ENCODE results near the gene TAF15.
A peak's percentile ranks its signal among the peaks of the same experiment; 100 is the strongest.

The TAF15 gene

GRCh38 chr17:35775583-35775982 lies 33.7 kb upstream of the TAF15 start:
- Histone ChIP-seq H3K4me1 (peaks cover 0 to 53% (median 28%) of the 10 kb centered on the region in 4 donors), H3K36me3 (no peaks in the 10 kb centered on the region), H3K9me3 (no peaks in the 10 kb centered on the region), H3K27me3 (no peaks in the 10 kb centered on the region), H3K4me3 (peak overlapping the region; percentile 34 to 45), H3K27ac (peak overlapping the region; percentile 84 to 89)
- DNase-seq: no peak
- TF ChIP-seq CTCF (IDR thresholded peaks at IDR 0.05): no peak
- intact Hi-C loops (cut with DNase I; ENCODE audit: low total_unique reads): no loop called here

- H3K27ac ChIP-seq: peak overlapping the region; percentile 21 to 40
- DNase-seq: no peak
- no peak overlapping the region for H3K4me3 ChIP-seq
Observed at GRCh38 chr17:35778641-35779196, 30.6 kb upstream of the TAF15 start.

GRCh38 chr17:35780950-35781349 lies 28.3 kb upstream of the TAF15 start:
- TF ChIP-seq CTCF (IDR thresholded peaks at IDR 0.05): no peak
- DNase-seq: no peak
- intact Hi-C loops (cut with DNase I; ENCODE audit: low total_unique reads): no loop called here
- Histone ChIP-seq H3K4me1 (peaks cover 0 to 54% (median 24%) of the 10 kb centered on the region in 4 donors), H3K27me3 (no peaks in the 10 kb centered on the region), H3K9me3 (no peaks in the 10 kb centered on the region), H3K4me3 (no peak overlapping the region), H3K27ac (peak overlapping the region in 1 of 2 donors; percentile 20), H3K36me3 (no peaks in the 10 kb centered on the region)

More at GRCh38 chr17:35778641-35779196, 30.6 kb upstream of the TAF15 start:
- H3K4me1 ChIP-seq: peaks cover 0 to 58% (median 29%) of the 10 kb centered on the region in 4 donors
- no peak for TF ChIP-seq CTCF (IDR thresholded peaks at IDR 0.05)
- intact Hi-C loops (cut with DNase I; ENCODE audit: low total_unique reads): no loop called here
- no peaks in the 10 kb centered on the region for H3K9me3 ChIP-seq
- no peaks in the 10 kb centered on the region for H3K27me3 ChIP-seq
- H3K36me3 ChIP-seq: no peaks in the 10 kb centered on the region

GRCh38 chr17:35784895-35785294 lies 24.4 kb upstream of the TAF15 start:
- no peak for DNase-seq
- Histone ChIP-seq H3K4me1 (peaks cover 0 to 59% (median 40%) of the 10 kb centered on the region in 4 donors), H3K27ac (peak overlapping the region; percentile 75 to 77), H3K4me3 (no peak overlapping the region), H3K27me3 (no peaks in the 10 kb centered on the region), H3K9me3 (no peaks in the 10 kb centered on the region), H3K36me3 (no peaks in the 10 kb centered on the region)
- intact Hi-C loops (cut with DNase I; ENCODE audit: low total_unique reads): no loop called here
- TF ChIP-seq CTCF (IDR thresholded peaks at IDR 0.05): no peak

- Histone ChIP-seq H3K27me3 (no peaks in the 10 kb centered on the region), H3K27ac (peak overlapping the region; percentile 58 to 71), H3K36me3 (no peaks in the 10 kb centered on the region), H3K4me1 (peaks cover 0 to 61% (median 40%) of the 10 kb centered on the region in 4 donors), H3K9me3 (no peaks in the 10 kb centered on the region), H3K4me3 (no peak overlapping the region)
- DNase-seq: peak in 1 of 2 donors; percentile 38
- no peak for TF ChIP-seq CTCF (IDR thresholded peaks at IDR 0.05)
- intact Hi-C loops (cut with DNase I; ENCODE audit: low total_unique reads): no loop called here
Observed at GRCh38 chr17:35786941-35787432, 22.3 kb upstream of the TAF15 start.
